Common myeloid progenitor, CD34-positive (primary cell): ENCODE results near the gene NSD1.

Experiments
- CTCF ChIA-PET: fragments of 350-600 bp; sonication (Branson Sonifier 250); formaldehyde crosslinking; loops from one replicate; lab custom pipeline; 2021; ENCODE audit warnings: antibody characterized with exemption; lab: Charles Lee
- POLR2A ChIA-PET: fragments of 350-600 bp; sonication (Branson Sonifier 250); formaldehyde crosslinking; loops from one replicate; lab custom pipeline; 2021; ENCODE audit warnings: antibody characterized with exemption; lab: Charles Lee
- DNase-seq, 3 donors: peaks; one replicate each; pipeline versions ENCODE4 v3.0.0 to v3.0.0-alpha.2; 2013
- H3K27ac ChIP-seq, 2 experiments: 1 replicate in 1 of 2; 2 replicates in 1 of 2; pipeline ENCODE4 v1.7.0; 2013; ENCODE audit warnings: inconsistent platforms in 2 of 2, low read length in 2 of 2, mild to moderate bottlenecking in 2 of 2, low read depth in 1 of 2, moderate library complexity in 1 of 2; ENCODE audit not compliant: severe bottlenecking in 2 of 2, insufficient read depth in 1 of 2, poor library complexity in 1 of 2
- H3K27me3 ChIP-seq, 5 experiments: replicated peaks in 2 of 5; 1 replicate in 3 of 5; 2 replicates in 2 of 5; pipeline versions ENCODE4 v1.6.1 to v1.7.0; 2013; ENCODE audit warnings: low read length in 4 of 5, mild to moderate bottlenecking in 2 of 5, moderate library complexity in 2 of 5, inconsistent platforms in 1 of 5; ENCODE audit not compliant: insufficient read depth in 5 of 5, control insufficient read depth in 4 of 5
- H3K36me3 ChIP-seq, 4 experiments: 1 replicate in 2 of 4; 2 replicates in 2 of 4; pipeline versions ENCODE4 v1.6.1 to v1.7.0; 2013; ENCODE audit warnings: low read length in 3 of 4, control low read depth in 1 of 4, mild to moderate bottlenecking in 1 of 4; ENCODE audit not compliant: control insufficient read depth in 4 of 4, insufficient read depth in 4 of 4
- H3K4me1 ChIP-seq, 4 experiments: 1 replicate in 3 of 4; 2 replicates in 1 of 4; pipeline versions ENCODE4 v1.6.1 to v1.7.1; 2013; ENCODE audit warnings: low read length in 3 of 4, mild to moderate bottlenecking in 3 of 4, control low read depth in 1 of 4, inconsistent platforms in 1 of 4, moderate library complexity in 1 of 4; ENCODE audit not compliant: control insufficient read depth in 4 of 4, insufficient read depth in 4 of 4; ENCODE audit errors: control extremely low read depth in 1 of 4
- H3K4me3 ChIP-seq, 7 experiments: 1 replicate in 4 of 7; 2 replicates in 3 of 7; pipeline versions ENCODE4 v1.5.1 to v1.7.0; 2013; ENCODE audit warnings: mild to moderate bottlenecking in 7 of 7, low read length in 6 of 7, moderate library complexity in 6 of 7, inconsistent platforms in 2 of 7, low read depth in 2 of 7, control low read depth in 1 of 7; ENCODE audit not compliant: insufficient read depth in 4 of 7, control insufficient read depth in 1 of 7; ENCODE audit errors: extremely low read depth in 1 of 7
- H3K9me3 ChIP-seq, 5 experiments: 1 replicate in 4 of 5; 2 replicates in 1 of 5; pipeline versions ENCODE4 v1.6.1 to v1.7.1; 2013; ENCODE audit warnings: low read length in 4 of 5, mild to moderate bottlenecking in 2 of 5, inconsistent platforms in 1 of 5, low read depth in 1 of 5, moderate library complexity in 1 of 5; ENCODE audit not compliant: control insufficient read depth in 4 of 5, insufficient read depth in 2 of 5; ENCODE audit errors: control extremely low read depth in 1 of 5
- WGBS: methylation state at CpG from one replicate; pipeline ENCODE4 v1.1.5; 2013; ENCODE audit not compliant: insufficient coverage; 5-methylcytosine and 5-hydroxymethylcytosine counted together

The NSD1 gene

GRCh38 chr5:177275883-177276282, 142.3 kb downstream of the NSD1 start:
- Histone ChIP-seq H3K9me3 (no peaks in the 10 kb centered on the region), H3K4me1 (no peaks in the 10 kb centered on the region), H3K4me3 (no peak overlapping the region), H3K36me3 (peaks cover 15 to 79% (median 49%) of the 10 kb centered on the region in 4 experiments), H3K27me3 (no peaks in the 10 kb centered on the region), H3K27ac (no peak overlapping the region)
- WGBS, result 95% methylated on average over 3 of the region's 6 CpGs
- DNase-seq, result no peak
- CTCF ChIA-PET, result interaction anchor here (0.7 kb wide), 1 partner anchor 16 kb away, joined by 3 read pairs; no protein-coding TSS in a partner anchor
- POLR2A ChIA-PET, result no interaction called here

DNA sequence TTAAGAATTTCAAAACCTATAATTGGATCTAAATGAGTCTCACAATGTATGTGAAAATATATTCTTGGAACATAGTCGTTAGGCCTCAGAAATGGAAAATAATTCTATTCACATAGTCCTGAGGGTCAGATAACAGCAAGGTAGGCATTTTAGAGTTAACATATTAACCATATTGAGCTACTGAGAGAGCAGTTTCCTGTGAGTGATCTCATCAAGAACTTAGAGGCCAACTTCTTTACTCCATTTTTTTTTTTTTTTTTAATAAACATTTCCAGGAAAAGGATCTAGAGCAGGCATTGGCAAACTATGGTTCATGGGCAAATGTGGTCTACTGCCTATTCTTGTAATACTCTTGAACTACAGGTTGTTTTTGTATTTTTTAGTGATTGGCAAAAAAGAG, 143.3 kb downstream of the NSD1 start:
- H3K4me1 ChIP-seq, result no peaks in the 10 kb centered on the region
- no peak overlapping the region for H3K4me3 ChIP-seq
- no peaks in the 10 kb centered on the region for H3K9me3 ChIP-seq
- no CpG with 5 or more reads among the region's 1 CpG for WGBS
- peaks cover 17 to 79% (median 50%) of the 10 kb centered on the region in 4 experiments for H3K36me3 ChIP-seq
- POLR2A ChIA-PET, result no interaction called here
- no peak overlapping the region for H3K27ac ChIP-seq
- no peak for DNase-seq
- CTCF ChIA-PET, result interaction anchor here (0.6 kb wide), 1 partner anchor 68 kb away, joined by 3 read pairs; no protein-coding TSS in a partner anchor
- no peaks in the 10 kb centered on the region for H3K27me3 ChIP-seq

DNA sequence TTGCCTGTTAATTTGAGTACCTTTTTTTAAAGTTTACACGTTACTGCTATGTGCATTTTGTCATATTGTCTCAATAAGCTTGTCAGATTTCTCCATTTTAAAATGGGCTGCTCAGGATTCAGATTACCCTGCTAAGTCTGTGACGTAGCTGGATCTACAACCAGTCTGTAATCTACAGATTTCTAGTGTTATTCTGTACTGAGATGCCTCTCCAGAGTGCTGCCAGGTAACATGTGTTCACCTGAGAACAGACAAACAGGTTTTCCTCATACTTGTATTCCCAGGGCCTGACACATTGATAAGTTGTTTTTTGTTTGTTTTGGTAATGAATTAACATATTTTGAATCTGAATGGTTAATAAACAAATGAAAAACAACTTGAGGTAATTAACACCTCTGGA, 154.6 kb downstream of the NSD1 start:
- Histone ChIP-seq H3K4me3 (no peak overlapping the region), H3K27ac (no peak overlapping the region), H3K4me1 (no peaks in the 10 kb centered on the region), H3K9me3 (no peaks in the 10 kb centered on the region), H3K36me3 (peaks cover 25 to 78% (median 53%) of the 10 kb centered on the region in 4 experiments), H3K27me3 (no peaks in the 10 kb centered on the region)
- no peak for DNase-seq
- ChIA-PET POLR2A (no interaction called here), CTCF (interaction anchor here (1.4 kb wide), 1 partner anchor 22 kb away, joined by 3 read pairs; no protein-coding TSS in a partner anchor)
- 100% methylated on average over 1 of the region's 2 CpGs for WGBS

DNA sequence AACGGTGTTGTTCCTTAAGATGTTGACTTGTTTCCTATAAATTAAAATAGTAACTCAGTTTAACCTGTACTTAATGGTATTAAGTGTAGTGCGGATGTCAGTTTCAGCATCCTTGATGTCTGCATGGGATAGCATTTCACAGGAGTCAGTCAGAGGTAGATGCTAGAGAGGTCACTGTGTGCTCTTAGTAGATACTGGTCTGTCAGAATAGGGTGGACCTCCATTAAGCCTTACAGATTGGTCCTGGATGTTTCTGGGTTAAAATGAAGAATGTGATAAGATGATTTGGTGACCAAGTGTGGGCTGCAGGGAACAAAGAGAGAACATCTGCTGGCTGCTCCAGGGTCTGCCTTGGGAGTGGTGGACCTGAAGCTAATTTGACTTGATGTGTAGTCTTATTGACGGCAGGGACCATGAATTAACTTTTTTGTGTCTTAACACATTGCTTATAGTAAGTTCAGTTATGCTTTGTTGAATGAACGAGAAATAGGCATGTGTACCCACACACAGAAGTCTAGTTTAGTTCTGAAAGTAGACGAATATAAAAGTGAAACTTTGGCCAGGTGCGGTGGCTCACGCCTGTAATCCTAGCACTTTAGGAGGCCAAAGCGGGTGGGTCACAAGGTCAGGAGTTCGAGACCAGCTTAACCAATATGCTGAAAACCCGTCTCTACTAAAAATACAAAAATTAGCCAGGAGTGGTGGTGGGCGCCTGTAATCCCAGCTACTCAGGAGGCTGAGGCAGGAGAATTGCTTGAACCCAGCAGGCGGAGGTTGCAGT, 157.4 kb downstream of the NSD1 start:
- Histone ChIP-seq H3K4me3 (no peak overlapping the region), H3K27me3 (no peaks in the 10 kb centered on the region), H3K27ac (no peak overlapping the region), H3K4me1 (peaks cover under 1 to 11% (median 10%) of the 10 kb centered on the region in 4 experiments), H3K36me3 (peaks cover 10 to 84% (median 62%) of the 10 kb centered on the region in 4 experiments), H3K9me3 (no peaks in the 10 kb centered on the region)
- CTCF ChIA-PET, result interaction anchor here (0.6 to 0.8 kb wide), 2 partner anchors 102 to 177 kb away, joined by 3 to 4 read pairs; no protein-coding TSS in a partner anchor
- DNase-seq, result no peak
- POLR2A ChIA-PET, result no interaction called here
- 98% methylated on average over 7 of the region's 12 CpGs for WGBS

DNA sequence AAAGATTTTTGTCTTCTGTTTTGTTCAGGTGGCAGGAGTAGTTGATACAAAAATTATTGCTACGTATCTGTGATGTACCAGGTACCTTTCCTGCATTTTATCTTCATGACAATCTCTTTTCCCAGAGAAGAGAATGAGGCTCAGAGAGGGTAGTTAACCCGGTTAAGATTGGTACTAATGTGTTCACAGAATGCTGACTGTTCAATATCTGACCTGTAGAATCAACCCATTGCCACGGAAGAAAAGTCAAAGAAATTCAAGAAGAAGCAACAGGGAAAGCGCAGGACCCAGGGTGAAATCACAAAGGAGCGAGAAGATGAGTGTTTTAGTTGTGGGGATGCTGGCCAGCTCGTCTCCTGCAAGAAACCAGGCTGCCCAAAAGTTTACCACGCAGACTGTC, 158.2 kb downstream of the NSD1 start:
- Histone ChIP-seq H3K27ac (no peak overlapping the region), H3K4me3 (no peak overlapping the region), H3K36me3 (peaks cover 10 to 78% (median 60%) of the 10 kb centered on the region in 4 experiments), H3K27me3 (no peaks in the 10 kb centered on the region), H3K4me1 (peaks cover 6 to 18% (median 17%) of the 10 kb centered on the region in 4 experiments), H3K9me3 (no peaks in the 10 kb centered on the region)
- 100% methylated on average over 5 of the region's 7 CpGs for WGBS
- CTCF ChIA-PET, result interaction anchor here (0.5 kb wide), 1 partner anchor 16 kb away, joined by 3 read pairs; no protein-coding TSS in a partner anchor
- DNase-seq, result no peak
- POLR2A ChIA-PET, result no interaction called here

GRCh38 chr5:177293819-177294581, 160.4 kb downstream of the NSD1 start:
- Histone ChIP-seq H3K9me3 (no peaks in the 10 kb centered on the region), H3K4me1 (peaks cover 10 to 40% (median 32%) of the 10 kb centered on the region in 4 experiments), H3K27me3 (no peaks in the 10 kb centered on the region), H3K36me3 (peaks cover 8 to 76% (median 53%) of the 10 kb centered on the region in 4 experiments), H3K4me3 (no peak overlapping the region), H3K27ac (no peak overlapping the region)
- ChIA-PET POLR2A (no interaction called here), CTCF (interaction anchor here (0.6 to 1.5 kb wide), 5 partner anchors 16 to 181 kb away, joined by 3 to 6 read pairs (median 3); no protein-coding TSS in a partner anchor)
- WGBS, result 96% methylated on average over 12 of the region's 12 CpGs
- DNase-seq, result no peak
